Neuron (in vitro differentiated cells): Measurements from ENCODE around the gene GABRR1.
"Not testable (repeated sequence)": the region's sequence is repeated elsewhere in the genome, so short reads cannot be mapped to it uniquely, and the experiment has no call there.

Experiments used
- H2AFZ ChIP-seq: one replicate; pipeline ENCODE4 v1.6.1; 2013; ENCODE audit warnings: low read depth, mild to moderate bottlenecking, inconsistent platforms, low read length, moderate library complexity
- H3K27me3 ChIP-seq: one replicate; pipeline ENCODE4 v1.6.1; 2013; ENCODE audit warnings: low read length; ENCODE audit not compliant: insufficient read depth
- H3K36me3 ChIP-seq: one replicate; pipeline ENCODE4 v1.6.1; 2013; ENCODE audit warnings: low read length; ENCODE audit not compliant: insufficient read depth
- H3K4me1 ChIP-seq: one replicate; pipeline ENCODE4 v1.6.1; 2013; ENCODE audit warnings: low read length; ENCODE audit not compliant: insufficient read depth
- H3K4me3 ChIP-seq: 2 replicates; pipeline ENCODE4 v1.5.1; 2013; ENCODE audit warnings: mild to moderate bottlenecking, low read length, moderate library complexity
- H3K9me3 ChIP-seq: one replicate; pipeline ENCODE4 v1.6.1; 2013; ENCODE audit warnings: low read length

Gene GABRR1

GRCh38 chr6:89244241-89244985, 27.3 kb upstream of the GABRR1 start:
- H3K27me3 ChIP-seq: no peaks in the 10 kb centered on the region

GRCh38 chr6:89243331-89243629, 26.1 kb upstream of the GABRR1 start:
- no peak overlapping the region for H3K4me3 ChIP-seq

More at GRCh38 chr6:89244241-89244985, 27.3 kb upstream of the GABRR1 start:
- Histone ChIP-seq H3K4me1 (peaks cover 13% of the 10 kb centered on the region), H3K36me3 (no peaks in the 10 kb centered on the region), H3K9me3 (no peaks in the 10 kb centered on the region), H2AFZ (no peak overlapping the region), H3K4me3 (no peak overlapping the region)

GRCh38 chr6:89242574-89243330, 25.6 kb upstream of the GABRR1 start:
- Histone ChIP-seq H3K4me1 (peaks cover 13% of the 10 kb centered on the region), H2AFZ (peak overlapping the region; percentile 41), H3K36me3 (no peaks in the 10 kb centered on the region), H3K27me3 (no peaks in the 10 kb centered on the region), H3K4me3 (no peak overlapping the region), H3K9me3 (no peaks in the 10 kb centered on the region)

More at GRCh38 chr6:89243331-89243629, 26.1 kb upstream of the GABRR1 start:
- peak overlapping the region; percentile 41 for H2AFZ ChIP-seq
- H3K9me3 ChIP-seq: no peaks in the 10 kb centered on the region
- no peaks in the 10 kb centered on the region for H3K36me3 ChIP-seq
- H3K27me3 ChIP-seq: no peaks in the 10 kb centered on the region
- peaks cover 13% of the 10 kb centered on the region for H3K4me1 ChIP-seq

- no peaks in the 10 kb centered on the region for H3K36me3 ChIP-seq
These were observed 22.2 kb upstream of the GABRR1 start for GRCh38 chr6:89239338-89239737.

GRCh38 chr6:89237158-89237557, 20.0 kb upstream of the GABRR1 start:
- no peaks in the 10 kb centered on the region for H3K36me3 ChIP-seq

More at GRCh38 chr6:89239338-89239737, 22.2 kb upstream of the GABRR1 start:
- H2AFZ ChIP-seq: no peak overlapping the region
- H3K4me1 ChIP-seq: peaks cover 13% of the 10 kb centered on the region
- H3K27me3 ChIP-seq: no peaks in the 10 kb centered on the region
- H3K4me3 ChIP-seq: no peak overlapping the region
- no peaks in the 10 kb centered on the region for H3K9me3 ChIP-seq

GRCh38 chr6:89233605-89234004, 16.4 kb upstream of the GABRR1 start:
- not testable (repeated sequence) for H3K36me3 ChIP-seq, H3K27me3 ChIP-seq, H2AFZ ChIP-seq, H3K4me1 ChIP-seq, H3K4me3 ChIP-seq, H3K9me3 ChIP-seq

More at GRCh38 chr6:89237158-89237557, 20.0 kb upstream of the GABRR1 start:
- Histone ChIP-seq H3K9me3 (no peaks in the 10 kb centered on the region), H2AFZ (no peak overlapping the region), H3K4me3 (no peak overlapping the region), H3K27me3 (no peaks in the 10 kb centered on the region), H3K4me1 (peaks cover 1% of the 10 kb centered on the region)

GRCh38 chr6:89222712-89223039, 5.5 kb upstream of the GABRR1 start:
- no peak overlapping the region for H3K4me3 ChIP-seq

GRCh38 chr6:89221971-89222711, 5.0 kb upstream of the GABRR1 start:
- no peaks in the 10 kb centered on the region for H3K36me3 ChIP-seq
- H3K4me1 ChIP-seq: no peaks in the 10 kb centered on the region
- no peak overlapping the region for H3K4me3 ChIP-seq
- H3K9me3 ChIP-seq: no peaks in the 10 kb centered on the region
- no peaks in the 10 kb centered on the region for H3K27me3 ChIP-seq
- no peak overlapping the region for H2AFZ ChIP-seq

More at GRCh38 chr6:89222712-89223039, 5.5 kb upstream of the GABRR1 start:
- H3K4me1 ChIP-seq: no peaks in the 10 kb centered on the region
- H2AFZ ChIP-seq: no peak overlapping the region
- no peaks in the 10 kb centered on the region for H3K9me3 ChIP-seq
- H3K27me3 ChIP-seq: no peaks in the 10 kb centered on the region
- H3K36me3 ChIP-seq: no peaks in the 10 kb centered on the region

- Histone ChIP-seq H3K9me3 (no peaks in the 10 kb centered on the region), H3K36me3 (no peaks in the 10 kb centered on the region), H2AFZ (no peak overlapping the region), H3K27me3 (no peaks in the 10 kb centered on the region), H3K4me3 (no peak overlapping the region), H3K4me1 (no peaks in the 10 kb centered on the region)
These were observed 4.0 kb upstream of the GABRR1 start for GRCh38 chr6:89221129-89221528.

- no peaks in the 10 kb centered on the region for H3K36me3 ChIP-seq
- H3K27me3 ChIP-seq: no peaks in the 10 kb centered on the region
- H3K9me3 ChIP-seq: no peaks in the 10 kb centered on the region
- no peaks in the 10 kb centered on the region for H3K4me1 ChIP-seq
- H2AFZ ChIP-seq: no peak overlapping the region
- H3K4me3 ChIP-seq: no peak overlapping the region
These were observed 747 bp downstream of the GABRR1 start for GRCh38 chr6:89216411-89216810.

GRCh38 chr6:89215391-89215790, 1.8 kb downstream of the GABRR1 start:
- Histone ChIP-seq H3K4me1 (no peaks in the 10 kb centered on the region), H3K36me3 (no peaks in the 10 kb centered on the region), H3K9me3 (no peaks in the 10 kb centered on the region), H3K27me3 (peaks cover 3% of the 10 kb centered on the region), H2AFZ (no peak overlapping the region), H3K4me3 (no peak overlapping the region)

- H2AFZ ChIP-seq: no peak overlapping the region
- no peaks in the 10 kb centered on the region for H3K9me3 ChIP-seq
- H3K4me1 ChIP-seq: no peaks in the 10 kb centered on the region
- H3K27me3 ChIP-seq: peaks cover 3% of the 10 kb centered on the region
- no peak overlapping the region for H3K4me3 ChIP-seq
- H3K36me3 ChIP-seq: no peaks in the 10 kb centered on the region
These were observed 3.0 kb downstream of the GABRR1 start for GRCh38 chr6:89214197-89214596.

- Histone ChIP-seq H3K36me3 (no peaks in the 10 kb centered on the region), H2AFZ (no peak overlapping the region), H3K9me3 (no peaks in the 10 kb centered on the region)
These were observed 4.7 kb downstream of the GABRR1 start for GRCh38 chr6:89212472-89212871.

More at GRCh38 chr6:89212472-89212871, 4.7 kb downstream of the GABRR1 start:
- Histone ChIP-seq H3K4me3 (no peak overlapping the region), H3K27me3 (peaks cover 3% of the 10 kb centered on the region), H3K4me1 (no peaks in the 10 kb centered on the region)
